Keratinocyte (primary cell): Measurements from ENCODE around the gene ZNF280C. TPM values are rescaled to one million over a fixed set of nuclear protein-coding genes. Genes with fewer than 3 reads are reported as not detected.

Source experiments
- DNase-seq: peaks from one replicate; pipeline ENCODE4 v3.0.0-alpha.2; 2011; ENCODE audit warnings: low read depth, missing footprints, low spot score
- FAIRE-seq: peaks from 2 replicates; lab custom pipeline; 2011; peaks lifted over from hg19 to GRCh38; lab: Jason Lieb, UNC
- H2AFZ ChIP-seq: 2 replicates; pipeline ENCODE4 v1.6.0; 2012; ENCODE audit warnings: low read length, control low read depth, inconsistent platforms; ENCODE audit not compliant: control insufficient read depth
- H3K27ac ChIP-seq: 2 replicates; pipeline ENCODE4 v1.5.1; 2011; ENCODE audit warnings: low read length; ENCODE audit not compliant: control insufficient read depth, insufficient read depth
- H3K27me3 ChIP-seq: 3 replicates; pipeline ENCODE4 v1.6.0; 2011; ENCODE audit warnings: low read length; ENCODE audit not compliant: control insufficient read depth, insufficient read depth; ENCODE audit errors: extremely low read depth
- H3K36me3 ChIP-seq, 2 experiments: 2 replicates in 1 of 2; 3 replicates in 1 of 2; pipeline ENCODE4 v1.5.1; 2011; ENCODE audit warnings: low read length in 2 of 2, mild to moderate bottlenecking in 1 of 2; ENCODE audit not compliant: control insufficient read depth in 2 of 2, insufficient read depth in 2 of 2; ENCODE audit errors: extremely low read depth in 1 of 2
- H3K4me1 ChIP-seq: 3 replicates; pipeline ENCODE4 v1.5.1; 2011; ENCODE audit warnings: low read length; ENCODE audit not compliant: control insufficient read depth, insufficient read depth; ENCODE audit errors: extremely low read depth
- H3K4me2 ChIP-seq: 3 replicates; pipeline ENCODE4 v1.6.0; 2011; ENCODE audit warnings: low read depth, low read length; ENCODE audit not compliant: control insufficient read depth, insufficient read depth; ENCODE audit errors: extremely low read depth
- H3K4me3 ChIP-seq, 3 experiments: fragments of 200-600 bp in 1 of 3; sonication (generic) in 1 of 3; 2 replicates in 2 of 3; 3 replicates in 1 of 3; pipeline ENCODE4 v1.5.1; 2011 to 2016; ENCODE audit warnings: low read length in 3 of 3, mild to moderate bottlenecking in 3 of 3, control low read depth in 2 of 3, inconsistent platforms in 1 of 3, low read depth in 1 of 3, mixed read lengths in 1 of 3, mixed run types in 1 of 3, moderate library complexity in 1 of 3; ENCODE audit not compliant: control insufficient read depth in 2 of 3, insufficient read depth in 2 of 3; ENCODE audit errors: extremely low read depth in 1 of 3
- H3K79me2 ChIP-seq: 2 replicates; pipeline ENCODE4 v1.6.0; 2012; ENCODE audit warnings: low read length; ENCODE audit not compliant: control insufficient read depth, insufficient read depth
- H3K9ac ChIP-seq: 3 replicates; pipeline ENCODE4 v1.6.0; 2011; ENCODE audit warnings: low read length; ENCODE audit not compliant: control insufficient read depth, insufficient read depth; ENCODE audit errors: extremely low read depth
- H3K9me1 ChIP-seq: 3 replicates; pipeline ENCODE4 v1.6.0; 2011; ENCODE audit warnings: low read length; ENCODE audit not compliant: control insufficient read depth, insufficient read depth; ENCODE audit errors: extremely low read depth
- H3K9me3 ChIP-seq: 2 replicates; pipeline ENCODE4 v1.5.1; 2012; ENCODE audit warnings: low read depth, low read length; ENCODE audit not compliant: control insufficient read depth
- H4K20me1 ChIP-seq: 3 replicates; pipeline ENCODE4 v1.6.0; 2011; ENCODE audit warnings: low read length; ENCODE audit not compliant: control insufficient read depth, insufficient read depth; ENCODE audit errors: extremely low read depth
- EZH2 ChIP-seq: IDR thresholded peaks from one replicate; pipeline ENCODE4 v1.6.1; 2012; ENCODE audit warnings: inconsistent platforms, mild to moderate bottlenecking, low read length, moderate library complexity
- dilution Hi-C: fragments of 300-500 bp; cut with MboI; formaldehyde crosslinking; loops from one replicate; pipeline ENCODE4 v1.7.0; 2020; ENCODE audit warnings: low sequenced_read_pairs; ENCODE audit not compliant: extremely low pct_ligation_motif_present
- polyA minus RNA-seq, 3 experiments: library from RNA; depleted of rRNA, polyadenylated mRNA; stranded (reverse); fragments of >200 nt; gene quantifications; 1 replicate in 1 of 3; 2 replicates in 1 of 3; 3 replicates in 1 of 3; pipeline ENCODE4 v1.2.3, GENCODE V29; 2011
- polyA plus RNA-seq, 5 experiments: library from polyadenylated mRNA; depleted of rRNA in 3 of 5; stranded (reverse) in 3 of 5; stranded (forward) in 1 of 5; unstranded in 1 of 5; fragments of >200 nt; gene quantifications; 1 replicate in 1 of 5; 2 replicates in 3 of 5; 3 replicates in 1 of 5; pipeline versions ENCODE4 v1.2.1 to v1.2.3, GENCODE V29; 2011 to 2012; ENCODE audit warnings: missing spikeins in 2 of 5, low read depth in 1 of 5, low replicate concordance in 1 of 5
- TF ChIP-seq, protein P1 (sequence below), 3 experiments: IDR thresholded peaks in 1 of 3; conservative IDR thresholded peaks in 1 of 3; optimal IDR thresholded peaks in 1 of 3; 2 replicates in 2 of 3; 3 replicates in 1 of 3; pipeline versions ENCODE3 to v1.5.1; 2011; ENCODE audit warnings: low read length in 3 of 3, mild to moderate bottlenecking in 3 of 3, moderate library complexity in 2 of 3, control low read depth in 1 of 3, inconsistent platforms in 1 of 3; ENCODE audit not compliant: insufficient read depth in 2 of 3; ENCODE audit errors: extremely low read depth in 1 of 3

Gene ZNF280C, protein sequence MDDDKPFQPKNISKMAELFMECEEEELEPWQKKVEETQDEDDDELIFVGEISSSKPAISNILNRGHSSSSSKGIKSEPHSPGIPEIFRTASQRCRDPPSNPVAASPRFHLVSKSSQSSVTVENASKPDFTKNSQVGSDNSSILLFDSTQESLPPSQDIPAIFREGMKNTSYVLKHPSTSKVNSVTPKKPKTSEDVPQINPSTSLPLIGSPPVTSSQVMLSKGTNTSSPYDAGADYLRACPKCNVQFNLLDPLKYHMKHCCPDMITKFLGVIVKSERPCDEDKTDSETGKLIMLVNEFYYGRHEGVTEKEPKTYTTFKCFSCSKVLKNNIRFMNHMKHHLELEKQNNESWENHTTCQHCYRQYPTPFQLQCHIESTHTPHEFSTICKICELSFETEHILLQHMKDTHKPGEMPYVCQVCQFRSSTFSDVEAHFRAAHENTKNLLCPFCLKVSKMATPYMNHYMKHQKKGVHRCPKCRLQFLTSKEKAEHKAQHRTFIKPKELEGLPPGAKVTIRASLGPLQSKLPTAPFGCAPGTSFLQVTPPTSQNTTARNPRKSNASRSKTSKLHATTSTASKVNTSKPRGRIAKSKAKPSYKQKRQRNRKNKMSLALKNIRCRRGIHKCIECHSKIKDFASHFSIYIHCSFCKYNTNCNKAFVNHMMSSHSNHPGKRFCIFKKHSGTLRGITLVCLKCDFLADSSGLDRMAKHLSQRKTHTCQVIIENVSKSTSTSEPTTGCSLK
- polyA plus RNA-seq (3.2 to 4.7 TPM (median 3.9 TPM) in 3 replicates), polyA minus RNA-seq (3.3 to 6.3 TPM (median 4.0 TPM) in 3 replicates)
- 1.0 TPM for polyA plus RNA-seq (2011; ENCODE audit: low read depth)
- polyA plus RNA-seq (2011; cell fraction: cytosol; rRNA removed), result 1.5 and 2.9 TPM in 2 replicates
- polyA plus RNA-seq (2011; cell fraction: nucleus; rRNA removed), result 4.7 and 5.7 TPM in 2 replicates
- polyA plus RNA-seq (2012; ENCODE audit: low replicate concordance), result 0.95 and 1.7 TPM in 2 replicates
- polyA minus RNA-seq (2011; cell fraction: cytosol; rRNA and poly(A)+ RNA removed), result 4.2 TPM
- polyA minus RNA-seq (2011; cell fraction: nucleus; rRNA and poly(A)+ RNA removed), result 3.1 and 6.1 TPM in 2 replicates

DNA sequence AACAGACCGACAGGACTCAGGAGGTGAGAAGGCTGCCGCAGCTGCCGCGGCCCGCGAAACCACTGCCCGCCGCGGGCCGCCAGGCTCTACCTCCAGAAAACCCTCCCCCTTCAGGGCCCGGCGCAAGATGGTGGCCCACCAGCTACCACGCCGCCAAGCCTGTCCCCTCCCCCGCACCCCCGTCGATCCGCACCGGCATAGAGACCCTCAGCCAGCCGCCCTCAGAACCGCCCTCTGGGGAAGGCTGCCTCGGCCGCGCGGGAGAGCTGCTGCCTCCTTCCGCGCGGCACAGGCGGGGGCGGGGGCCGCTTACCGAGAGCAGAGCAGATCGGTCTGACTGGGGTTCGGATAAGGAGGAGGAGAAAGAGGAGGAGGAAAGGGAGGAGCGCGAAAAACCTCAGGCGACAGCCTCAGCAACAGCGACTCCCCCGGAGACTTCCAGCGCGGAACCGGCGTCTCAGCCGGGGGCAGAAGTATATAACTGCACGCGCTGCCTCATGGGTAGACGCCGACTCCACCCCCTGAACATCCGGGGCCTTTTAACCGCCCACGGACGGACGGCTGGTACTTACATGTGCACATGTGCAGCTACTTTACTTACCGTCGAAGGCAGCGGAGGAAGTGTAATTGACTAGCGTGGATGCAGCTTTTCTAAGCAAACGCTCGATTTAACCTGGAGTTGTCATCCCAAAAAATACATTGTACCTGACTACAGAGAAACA, at the start of gene ZNF280C:
ZNF280C (minus strand) TSS at position 451 of the 722 bp plus-strand sequence. CDS start 8,450 bp downstream, outside the sequence.
- FAIRE-seq, result peak; percentile 52
- no peaks in the 10 kb centered on the region for H3K36me3 ChIP-seq
- no peaks in the 10 kb centered on the region for H3K27me3 ChIP-seq
- H4K20me1 ChIP-seq, result no peaks in the 10 kb centered on the region
- peak within 1 kb of the TSS; percentile 65 for H3K4me2 ChIP-seq
- H3K9ac ChIP-seq, result peak within 1 kb of the TSS; percentile 72
- no peak for TF ChIP-seq EZH2
- TF ChIP-seq, protein P1, sequence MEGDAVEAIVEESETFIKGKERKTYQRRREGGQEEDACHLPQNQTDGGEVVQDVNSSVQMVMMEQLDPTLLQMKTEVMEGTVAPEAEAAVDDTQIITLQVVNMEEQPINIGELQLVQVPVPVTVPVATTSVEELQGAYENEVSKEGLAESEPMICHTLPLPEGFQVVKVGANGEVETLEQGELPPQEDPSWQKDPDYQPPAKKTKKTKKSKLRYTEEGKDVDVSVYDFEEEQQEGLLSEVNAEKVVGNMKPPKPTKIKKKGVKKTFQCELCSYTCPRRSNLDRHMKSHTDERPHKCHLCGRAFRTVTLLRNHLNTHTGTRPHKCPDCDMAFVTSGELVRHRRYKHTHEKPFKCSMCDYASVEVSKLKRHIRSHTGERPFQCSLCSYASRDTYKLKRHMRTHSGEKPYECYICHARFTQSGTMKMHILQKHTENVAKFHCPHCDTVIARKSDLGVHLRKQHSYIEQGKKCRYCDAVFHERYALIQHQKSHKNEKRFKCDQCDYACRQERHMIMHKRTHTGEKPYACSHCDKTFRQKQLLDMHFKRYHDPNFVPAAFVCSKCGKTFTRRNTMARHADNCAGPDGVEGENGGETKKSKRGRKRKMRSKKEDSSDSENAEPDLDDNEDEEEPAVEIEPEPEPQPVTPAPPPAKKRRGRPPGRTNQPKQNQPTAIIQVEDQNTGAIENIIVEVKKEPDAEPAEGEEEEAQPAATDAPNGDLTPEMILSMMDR (optimal IDR thresholded peaks at IDR 0.05 in 1 of 3, IDR thresholded peaks at IDR 0.05 in 1 of 3, conservative IDR thresholded peaks at IDR 0.05 in 1 of 3; ENCODE audit: extremely low read depth in 1 of 3, insufficient read depth in 2 of 3, low read length in 3 of 3), result peak in 1 of 3 experiments; percentile 39
- H3K9me3 ChIP-seq, result no peaks in the 10 kb centered on the region
- H3K9me1 ChIP-seq, result no peaks in the 10 kb centered on the region
- H3K4me3 ChIP-seq, result peak within 1 kb of the TSS; percentile 67 to 83 (median 68)
- peak; percentile 60 for DNase-seq
- peak within 1 kb of the TSS; percentile 50 for H3K27ac ChIP-seq
- no peaks in the 10 kb centered on the region for H3K4me1 ChIP-seq
- peak within 1 kb of the TSS; percentile 51 for H2AFZ ChIP-seq
- H3K79me2 ChIP-seq, result peaks cover 11% of the 10 kb centered on the region
- dilution Hi-C loops, result no loop called here

DNA sequence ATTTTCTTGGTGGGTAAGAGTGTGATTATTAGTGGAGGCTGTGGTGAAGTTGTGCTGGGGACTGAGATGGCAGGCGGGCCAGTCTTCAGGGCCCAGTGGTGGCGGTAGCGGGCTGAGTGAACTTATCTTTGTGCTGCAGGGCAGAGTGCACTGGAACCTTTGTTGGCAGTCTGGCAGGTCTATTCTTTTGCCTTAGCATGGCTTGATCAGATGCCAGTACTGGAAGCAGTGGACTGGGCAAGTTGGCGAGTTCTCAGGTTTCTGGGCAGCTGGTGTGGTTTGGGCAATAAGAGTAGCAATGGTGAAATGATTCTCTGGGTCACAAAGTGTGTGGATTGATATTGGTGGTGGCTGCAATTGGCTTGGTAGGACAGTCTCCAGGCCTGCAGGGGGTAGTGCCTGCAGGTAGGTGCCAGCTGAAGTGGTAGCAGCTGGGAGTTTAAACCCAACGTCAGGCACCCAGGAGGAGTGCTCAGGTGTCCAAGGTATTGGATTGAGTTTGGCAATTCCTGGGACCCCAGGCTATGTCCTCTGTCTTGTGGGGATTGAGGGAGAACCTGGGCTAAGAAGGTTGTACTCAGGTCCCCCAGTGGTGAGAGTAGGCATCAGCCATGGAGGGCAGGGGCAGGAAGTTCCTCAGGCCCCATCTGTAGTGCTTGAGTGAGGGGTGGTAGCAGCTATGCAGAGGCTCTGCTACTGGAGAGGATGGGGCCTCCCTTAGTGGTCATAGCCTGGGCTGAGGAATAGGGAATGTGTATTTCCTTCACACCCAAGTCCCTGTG, 36.1 kb upstream of the ZNF280C start:
- TF ChIP-seq EZH2, result no peak
- TF ChIP-seq, protein P1 (optimal IDR thresholded peaks at IDR 0.05 in 1 of 3, IDR thresholded peaks at IDR 0.05 in 1 of 3, conservative IDR thresholded peaks at IDR 0.05 in 1 of 3; ENCODE audit: extremely low read depth in 1 of 3, insufficient read depth in 2 of 3, low read length in 3 of 3), result no peak
- Histone ChIP-seq H3K4me2 (no peak overlapping the region), H3K27me3 (no peaks in the 10 kb centered on the region), H3K36me3 (no peaks in the 10 kb centered on the region), H3K9ac (no peak overlapping the region), H2AFZ (no peak overlapping the region), H3K9me3 (no peaks in the 10 kb centered on the region), H3K4me1 (no peaks in the 10 kb centered on the region), H3K79me2 (no peaks in the 10 kb centered on the region), H3K4me3 (no peak overlapping the region), H4K20me1 (no peaks in the 10 kb centered on the region), H3K27ac (no peak overlapping the region), H3K9me1 (no peaks in the 10 kb centered on the region)
- FAIRE-seq (no peak), DNase-seq (no peak)
- dilution Hi-C loops, result no loop called here
